HG03103 (cell line): Measurements from ENCODE around the gene EFCC1.
"Not testable (repeated sequence)": the region's sequence is repeated elsewhere in the genome, so short reads cannot be mapped to it uniquely, and the experiment has no call there.

ENCODE experiments used
- ATAC-seq: cut with Tn5 transposase; IDR thresholded peaks from one replicate; pipeline ENCODE4 v1.9.1; 2021; ENCODE audit warnings: low read depth; ENCODE audit not compliant: unreplicated experiment

The EFCC1 gene

GRCh38 chr3:129068291-129068886 is 67.3 kb downstream of the EFCC1 start:
- no peak for ATAC-seq

GRCh38 chr3:129069313-129070085 is 68.4 kb downstream of the EFCC1 start:
- ATAC-seq: not testable (repeated sequence)

- no peak for ATAC-seq
Measured at GRCh38 chr3:129070086-129070885, 69.2 kb downstream of the EFCC1 start.

GRCh38 chr3:129077222-129077621 is 76.1 kb downstream of the EFCC1 start:
- no peak for ATAC-seq

GRCh38 chr3:129078510-129078909 is 77.4 kb downstream of the EFCC1 start:
- ATAC-seq: no peak

- ATAC-seq: no peak
Measured at GRCh38 chr3:129081503-129081902, 80.4 kb downstream of the EFCC1 start.

- no peak for ATAC-seq
Measured at GRCh38 chr3:129082026-129082425, 80.9 kb downstream of the EFCC1 start.

GRCh38 chr3:129084501-129084900 is 83.4 kb downstream of the EFCC1 start:
- ATAC-seq: no peak

- ATAC-seq: no peak
Measured at GRCh38 chr3:129085165-129085715, 84.1 kb downstream of the EFCC1 start.

- no peak for ATAC-seq
Measured at GRCh38 chr3:129085818-129086217, 84.7 kb downstream of the EFCC1 start.

GRCh38 chr3:129087138-129087702 is 86.1 kb downstream of the EFCC1 start:
- no peak for ATAC-seq

- peak; percentile 70 for ATAC-seq
Measured at GRCh38 chr3:129087904-129088303, 86.8 kb downstream of the EFCC1 start.

- not testable (repeated sequence) for ATAC-seq
Measured at GRCh38 chr3:129088312-129088711, 87.2 kb downstream of the EFCC1 start.
